GM12864 (cell line): ENCODE measurements around the gene PRKG1.

Source experiments
- DNase-seq: peaks from one replicate; pipeline ENCODE4 v3.0.0-alpha.2; 2011; ENCODE audit warnings: low read depth
- H3K4me3 ChIP-seq: 2 replicates; pipeline ENCODE4 v1.5.1; 2011; ENCODE audit warnings: mild to moderate bottlenecking, low read depth, low read length, control low read depth
- CTCF ChIP-seq: IDR thresholded peaks from 2 replicates; pipeline ENCODE4 v1.5.1; 2011; ENCODE audit warnings: low read depth, mild to moderate bottlenecking, moderate library complexity, low read length, control low read depth, inconsistent platforms; ENCODE audit errors: missing control alignments

The PRKG1 gene

GRCh38 chr10:51999096-51999495 is 924.8 kb downstream of the PRKG1 start:
- TF ChIP-seq CTCF = no peak
- H3K4me3 ChIP-seq = no peak overlapping the region
- DNase-seq = no peak

GRCh38 chr10:52004342-52004949 is 930.2 kb downstream of the PRKG1 start:
- H3K4me3 ChIP-seq = no peak overlapping the region
- peak; percentile 43 for TF ChIP-seq CTCF
- no peak for DNase-seq

- H3K4me3 ChIP-seq = no peak overlapping the region
- no peak for TF ChIP-seq CTCF
- no peak for DNase-seq
Observed at GRCh38 chr10:52007091-52007490, 932.8 kb downstream of the PRKG1 start.

- no peak for TF ChIP-seq CTCF
Observed at GRCh38 chr10:52011118-52011517, 936.8 kb downstream of the PRKG1 start.

GRCh38 chr10:52019077-52019555 is 944.8 kb downstream of the PRKG1 start:
- TF ChIP-seq CTCF = no peak
- no peak for DNase-seq
- no peak overlapping the region for H3K4me3 ChIP-seq

More at GRCh38 chr10:52011118-52011517, 936.8 kb downstream of the PRKG1 start:
- no peak for DNase-seq
- H3K4me3 ChIP-seq = no peak overlapping the region

GRCh38 chr10:52019656-52020055 is 945.4 kb downstream of the PRKG1 start:
- TF ChIP-seq CTCF = no peak
- no peak for DNase-seq
- H3K4me3 ChIP-seq = no peak overlapping the region

- H3K4me3 ChIP-seq = no peak overlapping the region
- TF ChIP-seq CTCF = no peak
- DNase-seq = no peak
Observed at GRCh38 chr10:52020173-52020572, 945.9 kb downstream of the PRKG1 start.
